Colonic mucosa (tissue), 4 donors: ENCODE measurements around the gene SIX3. TPM values are rescaled to one million over a fixed set of nuclear protein-coding genes. Genes with fewer than 3 reads are reported as not detected.

ENCODE experiments used
- DNase-seq: peaks from one replicate; pipeline ENCODE4 v3.0.0-alpha.2; 2020
- H3K27ac ChIP-seq: fragments of 200-600 bp; one replicate; pipeline ENCODE4 v1.8.0; 2021
- H3K27me3 ChIP-seq: fragments of 200-600 bp; one replicate; pipeline ENCODE4 v1.8.0; 2021
- H3K36me3 ChIP-seq: fragments of 200-600 bp; one replicate; pipeline ENCODE4 v1.8.0; 2021
- H3K4me1 ChIP-seq: fragments of 200-600 bp; one replicate; pipeline ENCODE4 v1.8.0; 2021; ENCODE audit warnings: mild to moderate bottlenecking
- H3K4me3 ChIP-seq: fragments of 200-600 bp; one replicate; pipeline ENCODE4 v1.8.0; 2021
- H3K9ac ChIP-seq, 2 donors: one replicate each; pipeline ENCODE4 v1.7.0; 2013; ENCODE audit warnings: control low read depth in 2 of 2, low read depth in 2 of 2, low read length in 2 of 2
- H3K9me3 ChIP-seq: fragments of 200-600 bp; one replicate; pipeline ENCODE4 v1.8.0; 2021
- intact Hi-C: fragments of 100-400 bp; cut with DNase I; formaldehyde crosslinking; loops from one replicate; pipeline ENCODE4 v1.14.1; 2022
- total RNA-seq, 2 donors: library from RNA; stranded (reverse); fragmentation: NEBNext Ultra II Directional in 1 of 2; extraction: Animal tissue kit (Norgen Biotek cat#: 25700) in 1 of 2; gene quantifications; one replicate each; pipeline ENCODE4 v1.2.1, GENCODE V29; 2021
- TF ChIP-seq, protein P1 (sequence below): fragments of 200-600 bp; IDR thresholded peaks from one replicate; pipeline ENCODE4 v1.8.0; 2022; ENCODE audit warnings: antibody characterized with exemption, mild to moderate bottlenecking
- donor health status: healthy.
- donor health status: DM: no; HTN: no; CAD: no.
- donor health status: DM: no; HTN: no; CAD: no.

Gene SIX3
- total RNA-seq, 2 donors from 2014 or later: not detected

DNA sequence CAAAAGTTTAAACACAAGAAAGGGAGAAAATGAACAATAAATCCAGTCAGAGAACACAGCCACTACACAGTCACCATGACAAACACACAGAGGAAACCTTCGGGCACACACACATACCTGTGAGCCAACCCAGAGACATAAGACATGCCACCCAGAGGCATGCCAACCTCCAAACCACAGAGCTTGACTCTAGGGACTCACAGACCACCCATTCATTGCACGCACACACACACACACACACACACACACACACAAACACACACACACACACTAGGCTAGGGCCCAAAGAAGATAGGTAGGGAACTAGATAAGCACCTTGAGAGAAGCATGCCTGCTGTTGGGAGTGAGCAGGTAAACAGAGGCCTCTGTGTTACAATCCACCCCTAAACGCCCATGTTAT lies 9.1 kb downstream of the SIX3 start:
- TF ChIP-seq, protein P1, sequence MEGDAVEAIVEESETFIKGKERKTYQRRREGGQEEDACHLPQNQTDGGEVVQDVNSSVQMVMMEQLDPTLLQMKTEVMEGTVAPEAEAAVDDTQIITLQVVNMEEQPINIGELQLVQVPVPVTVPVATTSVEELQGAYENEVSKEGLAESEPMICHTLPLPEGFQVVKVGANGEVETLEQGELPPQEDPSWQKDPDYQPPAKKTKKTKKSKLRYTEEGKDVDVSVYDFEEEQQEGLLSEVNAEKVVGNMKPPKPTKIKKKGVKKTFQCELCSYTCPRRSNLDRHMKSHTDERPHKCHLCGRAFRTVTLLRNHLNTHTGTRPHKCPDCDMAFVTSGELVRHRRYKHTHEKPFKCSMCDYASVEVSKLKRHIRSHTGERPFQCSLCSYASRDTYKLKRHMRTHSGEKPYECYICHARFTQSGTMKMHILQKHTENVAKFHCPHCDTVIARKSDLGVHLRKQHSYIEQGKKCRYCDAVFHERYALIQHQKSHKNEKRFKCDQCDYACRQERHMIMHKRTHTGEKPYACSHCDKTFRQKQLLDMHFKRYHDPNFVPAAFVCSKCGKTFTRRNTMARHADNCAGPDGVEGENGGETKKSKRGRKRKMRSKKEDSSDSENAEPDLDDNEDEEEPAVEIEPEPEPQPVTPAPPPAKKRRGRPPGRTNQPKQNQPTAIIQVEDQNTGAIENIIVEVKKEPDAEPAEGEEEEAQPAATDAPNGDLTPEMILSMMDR: no peak

DNA sequence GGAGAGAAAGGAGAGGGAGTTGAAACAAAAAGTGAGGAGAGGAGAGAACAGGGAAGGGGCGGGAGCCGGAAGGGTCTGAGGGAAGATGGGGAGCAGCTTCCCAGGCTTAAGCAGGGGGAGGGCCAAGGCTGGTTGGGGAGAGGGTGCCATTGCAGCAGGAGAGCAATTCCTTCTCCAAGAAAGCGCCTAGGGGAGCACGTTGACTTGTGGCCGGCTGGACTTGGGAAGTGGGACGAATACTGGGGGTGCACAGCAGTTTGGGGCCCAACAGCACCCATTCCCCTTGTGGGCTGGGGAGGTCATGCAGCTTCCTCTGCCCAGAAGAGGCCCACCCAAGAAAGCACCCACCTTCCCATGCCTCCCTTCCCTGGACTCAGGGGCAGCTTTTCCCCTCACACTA lies 9.6 kb downstream of the SIX3 start:
- Histone ChIP-seq H3K27ac (no peak overlapping the region), H3K36me3 (no peaks in the 10 kb centered on the region), H3K9me3 (no peaks in the 10 kb centered on the region), H3K4me3 (no peak overlapping the region), H3K9ac (no peak overlapping the region), H3K4me1 (peaks cover 15% of the 10 kb centered on the region), H3K27me3 (peaks cover 60% of the 10 kb centered on the region)
- TF ChIP-seq, protein P1: no peak
- intact Hi-C loops: loop anchor here (10.0 kb wide), 1 partner anchor 386 kb away; no protein-coding TSS in a partner anchor
- DNase-seq: no peak

More for the DNA sequence above, 9.1 kb downstream of the SIX3 start:
- no peak for DNase-seq
- H3K4me3 ChIP-seq: no peak overlapping the region
- H3K9ac ChIP-seq: no peak overlapping the region
- H3K27ac ChIP-seq: no peak overlapping the region
- peaks cover 65% of the 10 kb centered on the region for H3K27me3 ChIP-seq
- no peaks in the 10 kb centered on the region for H3K9me3 ChIP-seq
- H3K4me1 ChIP-seq: peaks cover 15% of the 10 kb centered on the region
- no peaks in the 10 kb centered on the region for H3K36me3 ChIP-seq
- intact Hi-C loops: loop anchor here (10.0 kb wide), 1 partner anchor 386 kb away; no protein-coding TSS in a partner anchor

DNA sequence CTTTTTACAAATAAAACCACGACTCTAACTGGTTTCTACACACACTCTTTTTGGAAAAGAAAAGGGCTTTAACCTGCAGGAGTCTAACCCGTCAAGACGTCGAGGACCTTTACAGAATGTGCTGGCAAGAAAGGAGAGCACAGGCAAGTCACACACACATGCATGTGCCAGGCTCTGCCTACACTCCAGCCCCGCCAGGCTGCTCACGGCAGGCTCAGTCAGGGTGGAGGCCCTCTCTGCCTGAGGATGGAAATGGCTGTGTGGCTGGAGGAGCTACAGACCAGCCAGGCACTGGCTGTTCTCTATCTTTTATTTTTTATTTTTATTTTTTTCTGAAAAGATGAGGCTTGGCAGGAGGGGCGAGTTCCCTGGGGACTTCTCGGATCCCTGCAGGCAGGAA lies 10.2 kb downstream of the SIX3 start:
- no peak overlapping the region for H3K9ac ChIP-seq
- H3K9me3 ChIP-seq: no peaks in the 10 kb centered on the region
- H3K4me3 ChIP-seq: peak overlapping the region; percentile 28
- no peaks in the 10 kb centered on the region for H3K36me3 ChIP-seq
- intact Hi-C loops: loop anchor here (10.0 kb wide), 1 partner anchor 387 kb away; no protein-coding TSS in a partner anchor
- TF ChIP-seq, protein P1: no peak
- peaks cover 15% of the 10 kb centered on the region for H3K4me1 ChIP-seq
- H3K27me3 ChIP-seq: peaks cover 55% of the 10 kb centered on the region
- H3K27ac ChIP-seq: no peak overlapping the region
- DNase-seq: no peak

DNA sequence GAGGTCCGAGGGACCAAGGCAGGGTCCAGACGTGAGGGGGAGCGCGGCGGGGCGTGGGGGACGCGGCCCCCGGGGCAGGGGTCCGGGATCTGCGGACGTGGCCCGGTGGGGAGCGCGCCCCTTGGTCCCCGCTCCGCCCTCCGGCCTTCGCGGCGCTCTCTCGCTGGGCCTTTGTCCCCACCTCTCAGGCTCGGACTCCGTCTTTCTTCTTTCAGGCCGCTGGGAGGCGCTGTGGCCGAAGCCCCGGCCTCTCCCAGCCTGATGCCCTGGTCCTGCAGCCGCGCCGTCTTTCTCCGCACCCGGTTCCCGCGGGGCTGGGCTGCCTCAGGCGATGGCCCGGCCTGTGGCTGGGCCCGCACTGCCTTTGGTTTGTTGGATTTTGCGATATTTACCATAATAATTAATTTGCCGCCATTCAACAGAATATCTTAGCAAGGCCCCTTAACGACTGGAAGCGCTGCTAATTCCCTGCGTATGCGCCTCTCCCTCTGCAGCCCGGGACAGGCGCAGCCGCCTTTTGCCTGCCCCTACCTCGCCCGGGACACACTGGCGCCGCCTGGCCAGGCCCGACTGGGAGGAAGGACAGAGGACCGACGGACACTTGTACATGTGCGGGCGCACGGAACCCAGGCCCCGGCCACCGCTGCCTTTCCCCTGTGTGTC lies 10.8 kb downstream of the SIX3 start:
- intact Hi-C loops: loop anchor here (10.0 kb wide), 1 partner anchor 387 kb away; no protein-coding TSS in a partner anchor
- TF ChIP-seq, protein P1: peak; percentile 53
- Histone ChIP-seq H3K27me3 (peaks cover 55% of the 10 kb centered on the region), H3K9ac (no peak overlapping the region), H3K9me3 (no peaks in the 10 kb centered on the region), H3K27ac (no peak overlapping the region), H3K4me3 (peak overlapping the region; percentile 28), H3K4me1 (peaks cover 15% of the 10 kb centered on the region), H3K36me3 (no peaks in the 10 kb centered on the region)
- DNase-seq: no peak

DNA sequence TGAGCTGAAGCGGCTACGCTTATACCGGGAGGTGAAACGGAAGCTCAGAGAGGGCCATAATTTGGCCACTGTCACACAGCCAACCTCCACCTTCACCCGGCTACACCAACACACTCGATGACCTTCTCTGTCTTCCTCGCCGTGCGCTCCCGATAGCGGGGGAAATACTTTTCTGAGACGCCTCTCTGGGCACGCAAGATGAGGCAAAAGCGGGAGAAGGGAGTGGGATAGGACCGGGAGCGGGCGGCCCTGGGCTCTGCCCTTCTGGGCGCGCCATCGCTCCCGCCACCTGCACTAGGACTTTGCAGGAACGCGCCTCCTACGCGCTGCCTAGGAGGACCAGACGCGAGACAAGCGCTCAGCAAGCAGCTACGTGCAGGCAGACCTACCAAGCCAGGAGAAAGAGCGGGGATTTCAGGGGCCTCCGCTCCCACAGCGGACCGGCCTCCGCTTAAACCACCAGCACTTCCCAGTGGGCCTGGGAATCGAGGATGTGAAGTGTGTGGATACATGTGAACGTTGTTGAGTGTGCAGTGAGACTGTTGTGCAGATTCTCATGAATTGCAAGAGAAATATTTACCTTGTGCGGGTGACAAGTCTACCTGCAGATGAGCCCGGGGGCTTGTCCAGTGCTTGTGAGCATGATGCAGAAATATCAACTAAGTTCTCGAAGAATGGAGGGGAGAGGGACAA lies 11.4 kb downstream of the SIX3 start:
- Histone ChIP-seq H3K4me3 (peak overlapping the region; percentile 28), H3K36me3 (no peaks in the 10 kb centered on the region), H3K27me3 (peaks cover 57% of the 10 kb centered on the region), H3K9me3 (no peaks in the 10 kb centered on the region), H3K27ac (no peak overlapping the region), H3K4me1 (peaks cover 15% of the 10 kb centered on the region), H3K9ac (no peak overlapping the region)
- TF ChIP-seq, protein P1: no peak
- no peak for DNase-seq
- intact Hi-C loops: loop anchor here (10.0 kb wide), 1 partner anchor 388 kb away; no protein-coding TSS in a partner anchor
